ENCODE data around the gene PCSK5. TPM values are rescaled to one million over a fixed set of nuclear protein-coding genes. Genes with fewer than 3 reads are reported as not detected.

Gene PCSK5
- total RNA-seq, 2 experiments from 2014 or later = 0.76 TPM; not detected in 1

DNA sequence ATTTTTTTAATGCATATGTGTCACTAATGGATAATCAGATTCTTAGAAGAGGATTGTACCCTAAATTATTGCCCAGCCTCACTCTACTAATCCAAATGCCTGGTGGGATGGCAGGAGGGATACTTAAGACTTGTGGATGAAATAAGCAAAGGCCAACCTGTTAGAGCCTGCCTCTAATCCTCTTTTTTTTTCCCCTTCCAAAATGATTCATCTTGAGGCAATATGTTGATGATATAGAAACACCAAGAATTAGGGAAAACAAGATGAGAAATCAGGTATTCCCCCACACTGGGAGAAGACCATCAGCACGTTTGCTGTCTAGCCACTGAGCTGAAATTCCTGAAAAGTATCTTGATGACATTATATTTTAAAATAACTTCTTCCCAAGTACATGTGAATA, 451.7 kb downstream of the PCSK5 start:
- no peaks in the 10 kb centered on the region for H3K9me3 ChIP-seq (ENCODE audit: low read length)
- DNase-seq (ENCODE audit: low spot score) = no peak
- BruUV-seq (replicated peaks) = no TSS peak
- H3K79me2 ChIP-seq (ENCODE audit: insufficient read depth, low read depth, low read length) = no peaks in the 10 kb centered on the region
- intact Hi-C loops (cut with micrococcal nuclease; ENCODE audit: unreplicated experiment) = no loop called here
- H3K4me3 ChIP-seq (ENCODE audit: low read depth, low read length, poor library complexity, severe bottlenecking) = no peak overlapping the region
- ChIA-PET POLR2A (interaction anchor here (0.7 kb wide), 1 partner anchor 163 kb away, joined by 3 read pairs; no protein-coding TSS in a partner anchor), CTCF (ENCODE audit: unreplicated experiment) (no interaction called here)
- H3K27ac ChIP-seq (ENCODE audit: low read depth, low read length, poor library complexity, severe bottlenecking) = no peak overlapping the region
- no peaks in the 10 kb centered on the region for H3K9me2 ChIP-seq (ENCODE audit: insufficient read depth, low read length)
- no peak overlapping the region for H2AFZ ChIP-seq (ENCODE audit: low read length)
- TF ChIP-seq, protein P1, sequence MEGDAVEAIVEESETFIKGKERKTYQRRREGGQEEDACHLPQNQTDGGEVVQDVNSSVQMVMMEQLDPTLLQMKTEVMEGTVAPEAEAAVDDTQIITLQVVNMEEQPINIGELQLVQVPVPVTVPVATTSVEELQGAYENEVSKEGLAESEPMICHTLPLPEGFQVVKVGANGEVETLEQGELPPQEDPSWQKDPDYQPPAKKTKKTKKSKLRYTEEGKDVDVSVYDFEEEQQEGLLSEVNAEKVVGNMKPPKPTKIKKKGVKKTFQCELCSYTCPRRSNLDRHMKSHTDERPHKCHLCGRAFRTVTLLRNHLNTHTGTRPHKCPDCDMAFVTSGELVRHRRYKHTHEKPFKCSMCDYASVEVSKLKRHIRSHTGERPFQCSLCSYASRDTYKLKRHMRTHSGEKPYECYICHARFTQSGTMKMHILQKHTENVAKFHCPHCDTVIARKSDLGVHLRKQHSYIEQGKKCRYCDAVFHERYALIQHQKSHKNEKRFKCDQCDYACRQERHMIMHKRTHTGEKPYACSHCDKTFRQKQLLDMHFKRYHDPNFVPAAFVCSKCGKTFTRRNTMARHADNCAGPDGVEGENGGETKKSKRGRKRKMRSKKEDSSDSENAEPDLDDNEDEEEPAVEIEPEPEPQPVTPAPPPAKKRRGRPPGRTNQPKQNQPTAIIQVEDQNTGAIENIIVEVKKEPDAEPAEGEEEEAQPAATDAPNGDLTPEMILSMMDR (conservative IDR thresholded peaks at IDR 0.05; ENCODE audit: low read length) = no peak
- TF ChIP-seq EZH2phosphoT487 (IDR thresholded peaks at IDR 0.05; ENCODE audit: borderline replicate concordance, low read depth, low read length) = no peak
- no peaks in the 10 kb centered on the region for H4K20me1 ChIP-seq (ENCODE audit: insufficient read depth, low read length)
- no peaks in the 10 kb centered on the region for H3K36me3 ChIP-seq (ENCODE audit: insufficient read depth, low read length)
- H3K4me1 ChIP-seq (ENCODE audit: insufficient read depth, low read length, poor library complexity, severe bottlenecking) = no peaks in the 10 kb centered on the region
- no peak overlapping the region for H3K4me2 ChIP-seq (ENCODE audit: low read length)

DNA sequence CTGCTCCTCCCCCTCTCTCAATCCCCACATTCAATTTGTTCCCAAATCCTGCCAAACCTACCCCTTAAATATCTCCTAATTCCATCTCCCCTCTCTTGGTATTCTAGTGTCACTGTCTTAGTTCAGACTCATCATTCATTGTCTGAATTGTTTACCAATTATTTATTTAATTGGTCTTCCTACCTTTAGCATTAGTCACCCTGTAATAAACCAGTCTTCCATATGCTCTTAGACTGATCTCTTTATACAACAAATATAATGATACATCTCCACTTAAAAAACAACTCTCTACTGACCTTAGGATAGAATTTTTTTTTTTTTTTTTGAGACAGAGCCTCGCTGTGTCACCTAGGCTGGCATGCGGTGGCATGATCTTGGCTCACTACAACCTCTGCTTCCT, 452.4 kb downstream of the PCSK5 start:
- Histone ChIP-seq H3K4me2 (ENCODE audit: low read length) (no peak overlapping the region), H2AFZ (ENCODE audit: low read length) (no peak overlapping the region), H3K4me1 (ENCODE audit: insufficient read depth, low read length, poor library complexity, severe bottlenecking) (no peaks in the 10 kb centered on the region), H3K79me2 (ENCODE audit: insufficient read depth, low read depth, low read length) (no peaks in the 10 kb centered on the region), H3K9me3 (ENCODE audit: low read length) (no peaks in the 10 kb centered on the region), H3K9me2 (ENCODE audit: insufficient read depth, low read length) (no peaks in the 10 kb centered on the region), H4K20me1 (ENCODE audit: insufficient read depth, low read length) (no peaks in the 10 kb centered on the region), H3K4me3 (ENCODE audit: low read depth, low read length, poor library complexity, severe bottlenecking) (no peak overlapping the region), H3K27ac (ENCODE audit: low read depth, low read length, poor library complexity, severe bottlenecking) (no peak overlapping the region), H3K36me3 (ENCODE audit: insufficient read depth, low read length) (no peaks in the 10 kb centered on the region)
- ChIA-PET POLR2A (no interaction called here), CTCF (ENCODE audit: unreplicated experiment) (no interaction called here)
- no peak for DNase-seq (ENCODE audit: low spot score)
- intact Hi-C loops (cut with micrococcal nuclease; ENCODE audit: unreplicated experiment) = no loop called here
- no TSS peak for BruUV-seq (replicated peaks)
- TF ChIP-seq EZH2phosphoT487 (IDR thresholded peaks at IDR 0.05; ENCODE audit: borderline replicate concordance, low read depth, low read length) = no peak
- TF ChIP-seq, protein P1 (conservative IDR thresholded peaks at IDR 0.05; ENCODE audit: low read length) = no peak

DNA sequence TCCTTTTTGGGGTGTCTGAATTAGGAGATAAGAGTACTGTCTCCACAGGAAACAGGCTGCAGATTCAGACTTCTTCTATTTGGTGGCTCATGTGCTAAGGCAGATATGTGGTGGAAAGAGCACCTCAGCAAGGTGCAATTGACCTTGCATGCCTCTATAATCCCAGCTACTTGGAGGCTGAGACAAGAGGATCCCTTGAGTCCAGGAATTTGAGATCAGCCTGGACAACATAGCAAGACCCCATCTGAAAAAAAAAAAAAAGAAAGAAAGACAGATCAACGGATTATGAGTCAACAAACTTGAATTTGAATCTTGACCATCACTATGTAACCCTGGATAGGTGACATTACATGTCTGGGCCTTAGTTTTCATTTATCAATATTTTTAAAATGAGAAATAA, 459.4 kb downstream of the PCSK5 start:
- no peaks in the 10 kb centered on the region for H4K20me1 ChIP-seq (ENCODE audit: insufficient read depth, low read length)
- no peak overlapping the region for H3K4me3 ChIP-seq (ENCODE audit: low read depth, low read length, poor library complexity, severe bottlenecking)
- H3K27ac ChIP-seq (ENCODE audit: low read depth, low read length, poor library complexity, severe bottlenecking) = no peak overlapping the region
- H3K4me2 ChIP-seq (ENCODE audit: low read length) = no peak overlapping the region
- H2AFZ ChIP-seq (ENCODE audit: low read length) = no peak overlapping the region
- ChIA-PET CTCF (ENCODE audit: unreplicated experiment) (no interaction called here), POLR2A (interaction anchor here (0.6 to 0.8 kb wide), 6 partner anchors 10 to 598 kb away, joined by 3 to 8 read pairs (median 5); no protein-coding TSS in a partner anchor)
- H3K4me1 ChIP-seq (ENCODE audit: insufficient read depth, low read length, poor library complexity, severe bottlenecking) = no peaks in the 10 kb centered on the region
- no TSS peak for BruUV-seq (replicated peaks)
- no peaks in the 10 kb centered on the region for H3K36me3 ChIP-seq (ENCODE audit: insufficient read depth, low read length)
- TF ChIP-seq, protein P1 (conservative IDR thresholded peaks at IDR 0.05; ENCODE audit: low read length) = no peak
- no peak for TF ChIP-seq EZH2phosphoT487 (IDR thresholded peaks at IDR 0.05; ENCODE audit: borderline replicate concordance, low read depth, low read length)
- intact Hi-C loops (cut with micrococcal nuclease; ENCODE audit: unreplicated experiment) = no loop called here
- no peak for DNase-seq (ENCODE audit: low spot score)
- H3K79me2 ChIP-seq (ENCODE audit: insufficient read depth, low read depth, low read length) = no peaks in the 10 kb centered on the region
- H3K9me2 ChIP-seq (ENCODE audit: insufficient read depth, low read length) = no peaks in the 10 kb centered on the region
- H3K9me3 ChIP-seq (ENCODE audit: low read length) = no peaks in the 10 kb centered on the region

Data from OCI-LY7 (cell line).